ENCODE measurements around the gene PLPPR1.

PLPPR1 gene

GRCh38 chr9:101140764-101141163, 112.2 kb downstream of the PLPPR1 start:
- no peak overlapping the region for H3K4me2 ChIP-seq
- H3K4me3 ChIP-seq: no peak overlapping the region
- H3K9ac ChIP-seq: no peak overlapping the region
- no peaks in the 10 kb centered on the region for H3K36me3 ChIP-seq
- H3K9me3 ChIP-seq: no peaks in the 10 kb centered on the region
- no peak for TF ChIP-seq Cebpa-rat (IDR thresholded peaks at IDR 0.05)
- no peak overlapping the region for H3K27ac ChIP-seq
- no peaks in the 10 kb centered on the region for H3K27me3 ChIP-seq
- H3K4me1 ChIP-seq: no peaks in the 10 kb centered on the region
- no peaks in the 10 kb centered on the region for H4K20me1 ChIP-seq

DNA sequence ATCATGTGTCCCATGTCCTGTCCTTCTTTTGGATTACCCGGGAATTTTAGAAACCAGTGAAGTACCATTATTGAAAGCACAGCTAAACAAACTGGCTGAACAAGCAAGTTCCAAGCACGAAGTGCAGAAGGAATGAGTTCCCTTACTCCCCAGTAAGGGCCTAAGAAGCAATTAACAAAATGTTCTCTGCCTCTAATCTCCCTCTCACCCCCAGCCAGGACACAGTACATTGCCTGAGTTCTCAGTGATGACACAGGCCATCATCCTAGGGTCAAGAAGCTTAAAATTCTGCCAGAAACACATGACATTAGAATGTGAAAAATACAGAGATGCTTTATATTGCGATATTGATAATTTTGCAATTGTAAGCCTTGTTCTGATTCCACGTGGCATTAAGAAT, 118.0 kb downstream of the PLPPR1 start:
- H3K9me3 ChIP-seq: no peaks in the 10 kb centered on the region
- H3K4me2 ChIP-seq: no peak overlapping the region
- no peak overlapping the region for H3K9ac ChIP-seq
- H3K4me3 ChIP-seq: no peak overlapping the region
- no peaks in the 10 kb centered on the region for H3K4me1 ChIP-seq
- no peak overlapping the region for H3K27ac ChIP-seq
- H4K20me1 ChIP-seq: no peaks in the 10 kb centered on the region
- no peaks in the 10 kb centered on the region for H3K27me3 ChIP-seq
- no peaks in the 10 kb centered on the region for H3K36me3 ChIP-seq
- TF ChIP-seq Cebpa-rat (IDR thresholded peaks at IDR 0.05): no peak

DNA sequence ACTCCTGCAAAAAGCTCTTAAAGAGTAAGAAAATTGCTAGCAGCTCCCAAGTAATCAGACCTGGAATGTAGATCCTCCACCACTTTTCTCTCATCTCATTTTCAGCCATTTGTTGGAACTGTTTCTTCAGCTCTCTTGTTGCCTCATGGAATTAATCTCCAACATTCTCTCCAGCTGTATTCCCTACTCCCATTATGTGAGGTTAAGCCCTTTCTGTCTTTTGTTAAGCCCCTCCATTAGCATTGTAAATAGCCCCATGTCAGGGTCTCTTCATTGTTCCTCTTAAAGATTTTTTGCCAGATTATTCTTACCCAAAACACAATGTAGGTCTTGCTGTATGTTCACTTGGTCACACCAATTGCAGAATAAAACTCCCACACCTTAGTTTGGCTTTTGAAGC, 119.8 kb downstream of the PLPPR1 start:
- Histone ChIP-seq H3K4me3 (no peak overlapping the region), H3K27ac (no peak overlapping the region)

DNA sequence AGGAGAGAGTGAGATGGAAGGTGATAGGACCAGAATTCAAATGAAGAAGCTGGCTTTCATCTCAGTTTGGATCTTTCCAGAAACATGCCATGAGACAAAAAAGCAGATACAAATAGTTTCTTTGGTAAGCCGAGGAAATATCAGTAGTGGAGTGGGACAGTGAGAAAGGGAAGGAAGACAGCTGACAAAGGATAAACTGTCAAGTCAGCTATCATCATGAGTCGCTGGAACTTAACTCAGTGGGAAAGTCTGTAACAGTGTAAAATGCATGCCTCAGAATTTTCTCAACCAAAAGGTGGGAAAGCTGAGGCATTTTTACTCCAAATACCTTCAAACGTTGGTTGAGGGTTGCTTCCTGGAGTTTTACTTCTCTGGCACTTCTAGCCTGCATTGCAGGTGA, 129.8 kb downstream of the PLPPR1 start:
- no peaks in the 10 kb centered on the region for H3K4me1 ChIP-seq
- no peak overlapping the region for H3K4me3 ChIP-seq
- H3K27ac ChIP-seq: no peak overlapping the region
- H3K36me3 ChIP-seq: no peaks in the 10 kb centered on the region
- H3K27me3 ChIP-seq: no peaks in the 10 kb centered on the region
- H4K20me1 ChIP-seq: no peaks in the 10 kb centered on the region
- no peak for TF ChIP-seq Cebpa-rat (IDR thresholded peaks at IDR 0.05)
- no peak overlapping the region for H3K9ac ChIP-seq
- H3K9me3 ChIP-seq: no peaks in the 10 kb centered on the region
- H3K4me2 ChIP-seq: no peak overlapping the region

More for the DNA sequence above, 119.8 kb downstream of the PLPPR1 start:
- no peak for TF ChIP-seq Cebpa-rat (IDR thresholded peaks at IDR 0.05)
- Histone ChIP-seq H3K9ac (no peak overlapping the region), H3K27me3 (no peaks in the 10 kb centered on the region), H3K36me3 (no peaks in the 10 kb centered on the region), H3K4me1 (no peaks in the 10 kb centered on the region), H3K9me3 (no peaks in the 10 kb centered on the region), H4K20me1 (no peaks in the 10 kb centered on the region), H3K4me2 (no peak overlapping the region)

DNA sequence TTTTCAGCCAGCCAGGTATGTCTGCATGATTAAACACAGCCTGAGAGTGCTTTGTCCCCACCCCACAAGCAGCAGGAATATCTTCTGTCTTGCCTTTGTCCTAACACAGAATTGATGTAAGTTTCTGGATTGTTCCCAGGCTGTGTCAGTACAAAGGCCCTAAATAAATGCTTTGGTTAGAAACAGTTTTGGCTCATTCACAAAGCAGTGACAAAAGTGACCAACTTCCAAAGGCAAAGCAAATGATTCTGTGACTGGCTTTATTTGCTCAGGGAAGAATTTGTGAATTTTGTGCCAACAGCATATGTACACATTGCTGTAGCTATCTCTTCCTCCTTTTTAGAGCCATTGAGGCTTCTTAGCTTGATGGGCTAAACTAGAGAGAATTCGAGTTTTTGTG, 133.7 kb downstream of the PLPPR1 start:
- H3K27ac ChIP-seq: no peak overlapping the region
- no peaks in the 10 kb centered on the region for H3K27me3 ChIP-seq
- H3K4me3 ChIP-seq: no peak overlapping the region
- no peaks in the 10 kb centered on the region for H3K9me3 ChIP-seq
- H3K4me1 ChIP-seq: no peaks in the 10 kb centered on the region
- no peak overlapping the region for H3K4me2 ChIP-seq
- H4K20me1 ChIP-seq: no peaks in the 10 kb centered on the region
- H3K9ac ChIP-seq: no peak overlapping the region
- TF ChIP-seq Cebpa-rat (IDR thresholded peaks at IDR 0.05): no peak
- no peaks in the 10 kb centered on the region for H3K36me3 ChIP-seq

DNA sequence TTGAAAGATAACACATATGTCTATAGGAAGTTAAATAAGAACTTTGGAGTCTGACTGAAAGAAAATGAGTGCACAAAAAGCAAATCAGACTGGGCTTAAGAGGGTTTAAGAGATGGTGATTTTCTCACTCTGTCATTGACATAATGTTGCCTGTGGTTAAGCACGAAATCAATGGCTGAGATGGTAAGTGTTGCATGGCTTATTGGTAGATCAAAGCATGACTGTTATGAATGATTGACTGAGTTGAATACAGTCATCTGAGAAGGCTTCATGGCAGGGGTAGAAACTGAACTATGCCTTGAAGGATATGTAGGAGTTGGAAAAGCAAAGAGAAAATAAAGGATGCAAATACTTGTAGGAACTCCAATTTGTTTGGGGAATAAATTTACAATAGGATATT, 136.6 kb downstream of the PLPPR1 start:
- Histone ChIP-seq H3K9ac (no peak overlapping the region), H3K27me3 (no peaks in the 10 kb centered on the region), H3K4me2 (no peak overlapping the region), H4K20me1 (no peaks in the 10 kb centered on the region), H3K4me1 (no peaks in the 10 kb centered on the region), H3K27ac (no peak overlapping the region), H3K36me3 (no peaks in the 10 kb centered on the region), H3K4me3 (no peak overlapping the region), H3K9me3 (no peaks in the 10 kb centered on the region)
- no peak for TF ChIP-seq Cebpa-rat (IDR thresholded peaks at IDR 0.05)

GRCh38 chr9:101167490-101168134, 139.1 kb downstream of the PLPPR1 start:
- Histone ChIP-seq H3K27me3 (no peaks in the 10 kb centered on the region), H4K20me1 (no peaks in the 10 kb centered on the region), H3K4me3 (no peak overlapping the region), H3K9me3 (no peaks in the 10 kb centered on the region), H3K27ac (no peak overlapping the region), H3K36me3 (no peaks in the 10 kb centered on the region), H3K4me2 (no peak overlapping the region), H3K9ac (no peak overlapping the region), H3K4me1 (no peaks in the 10 kb centered on the region)
- no peak for TF ChIP-seq Cebpa-rat (IDR thresholded peaks at IDR 0.05)

- Histone ChIP-seq H3K27ac (no peak overlapping the region), H3K4me2 (no peak overlapping the region), H3K4me1 (no peaks in the 10 kb centered on the region), H3K9me3 (0 out of 2 replicates have a peak, but pooled peaks cover 12% of the 10 kb centered on the region), H4K20me1 (no peaks in the 10 kb centered on the region), H3K9ac (no peak overlapping the region), H3K4me3 (no peak overlapping the region), H3K36me3 (no peaks in the 10 kb centered on the region), H3K27me3 (no peaks in the 10 kb centered on the region)
- TF ChIP-seq Cebpa-rat (IDR thresholded peaks at IDR 0.05): no peak
These were observed 144.1 kb downstream of the PLPPR1 start for GRCh38 chr9:101172616-101173015.

DNA sequence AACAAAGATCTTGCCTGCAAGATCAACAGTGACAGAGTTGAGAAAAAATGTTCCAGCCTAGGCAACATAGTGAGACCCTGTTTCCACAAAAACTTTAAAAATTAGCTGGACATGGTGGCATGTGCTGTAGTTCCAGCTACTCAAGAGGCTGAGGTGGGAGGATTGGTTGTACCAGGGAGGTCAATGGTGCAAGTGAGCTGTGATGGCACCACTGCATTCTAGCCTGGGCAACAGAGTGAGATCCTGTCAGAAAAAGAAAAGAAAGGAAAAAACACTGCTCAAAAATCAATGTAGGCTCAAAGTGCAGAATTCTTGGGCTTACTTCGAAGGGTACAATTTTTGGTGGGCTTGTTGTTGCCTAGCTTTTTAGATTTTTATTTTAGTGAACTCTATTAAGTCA, 145.4 kb downstream of the PLPPR1 start:
- Histone ChIP-seq H3K4me1 (no peaks in the 10 kb centered on the region), H3K4me2 (no peak overlapping the region), H3K27me3 (no peaks in the 10 kb centered on the region), H4K20me1 (no peaks in the 10 kb centered on the region), H3K27ac (no peak overlapping the region), H3K9me3 (0 out of 2 replicates have a peak, but pooled peaks cover 12% of the 10 kb centered on the region), H3K9ac (no peak overlapping the region), H3K36me3 (no peaks in the 10 kb centered on the region), H3K4me3 (no peak overlapping the region)
- TF ChIP-seq Cebpa-rat (IDR thresholded peaks at IDR 0.05): no peak

- TF ChIP-seq Cebpa-rat (IDR thresholded peaks at IDR 0.05): no peak
- Histone ChIP-seq H3K27ac (no peak overlapping the region), H3K4me1 (no peaks in the 10 kb centered on the region), H3K4me3 (no peak overlapping the region), H3K27me3 (no peaks in the 10 kb centered on the region), H3K9ac (no peak overlapping the region), H4K20me1 (no peaks in the 10 kb centered on the region), H3K36me3 (no peaks in the 10 kb centered on the region), H3K9me3 (0 out of 2 replicates have a peak, but pooled peaks cover 12% of the 10 kb centered on the region), H3K4me2 (no peak overlapping the region)
These were observed 147.9 kb downstream of the PLPPR1 start for GRCh38 chr9:101176384-101176783.

DNA sequence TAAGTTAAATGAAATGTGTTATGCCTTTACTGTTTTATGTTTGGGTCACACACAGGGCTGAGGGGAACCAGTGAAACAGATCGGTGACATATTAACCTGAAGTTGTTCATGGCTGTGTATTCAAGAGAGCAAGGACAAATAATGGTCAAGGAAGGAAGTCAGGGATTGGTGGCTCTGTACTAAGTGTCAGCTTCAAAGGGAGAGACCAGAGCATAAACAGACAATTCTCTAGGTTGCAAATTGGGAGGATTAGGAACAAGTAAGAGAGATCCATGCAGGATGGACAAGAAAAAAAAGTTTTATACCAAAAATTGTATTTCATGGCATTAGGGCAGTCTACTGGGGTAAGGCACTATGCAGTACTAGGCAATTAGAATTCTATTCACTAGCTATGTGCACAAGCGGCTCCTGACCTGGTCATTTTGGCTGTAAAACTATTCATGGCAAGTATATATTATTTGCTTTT, 156.3 kb downstream of the PLPPR1 start:
- H4K20me1 ChIP-seq: no peaks in the 10 kb centered on the region
- H3K4me2 ChIP-seq: no peak overlapping the region
- no peaks in the 10 kb centered on the region for H3K4me1 ChIP-seq
- no peaks in the 10 kb centered on the region for H3K27me3 ChIP-seq
- H3K27ac ChIP-seq: no peak overlapping the region
- H3K4me3 ChIP-seq: no peak overlapping the region
- no peak overlapping the region for H3K9ac ChIP-seq
- H3K9me3 ChIP-seq: no peaks in the 10 kb centered on the region
- no peak for TF ChIP-seq Cebpa-rat (IDR thresholded peaks at IDR 0.05)
- no peaks in the 10 kb centered on the region for H3K36me3 ChIP-seq
